IMR-90 (cell line): ENCODE data around the gene SMARCC2. TPM values are rescaled to one million over a fixed set of nuclear protein-coding genes. Genes with fewer than 3 reads are reported as not detected.

Source experiments
- ATAC-seq: fragments of 200-7000 bp; cut with Tn5 transposase; 2 replicates; pipeline ENCODE4 v1.9.1; 2020; ENCODE audit warnings: low read depth, mild to moderate bottlenecking, moderate library complexity
- BruUV-seq: library from RNA; stranded (reverse); fragments of 400-500 nt; replicated peaks from 2 replicates; lab custom pipeline; 2021; lab: Mats Ljungman, UMichigan
- CTCF ChIA-PET: fragments of 300-600 bp; formaldehyde crosslinking; extraction: SDS; loops from one replicate; lab custom pipeline; 2021; ENCODE audit warnings: antibody characterized with exemption; lab: Yijun Ruan, JAX
- POLR2A ChIA-PET: fragments of 300-600 bp; sonication (Branson Sonifier 250); formaldehyde crosslinking; loops from one replicate; lab custom pipeline; 2022; ENCODE audit warnings: antibody characterized with exemption; ENCODE audit not compliant: unreplicated experiment; lab: Charles Lee
- DNase-seq: peaks from one replicate; pipeline ENCODE4 v3.0.0; 2013
- H2AFZ ChIP-seq: replicated peaks from 2 replicates; pipeline ENCODE3; 2013; ENCODE audit warnings: low read length, mild to moderate bottlenecking; ENCODE audit not compliant: poor library complexity
- H2AK5ac ChIP-seq: 2 replicates; pipeline ENCODE4 v1.6.1; 2013; ENCODE audit warnings: low read depth, low read length, inconsistent platforms
- H2AK9ac ChIP-seq: replicated peaks from 2 replicates; pipeline ENCODE3; 2013; ENCODE audit warnings: mild to moderate bottlenecking, low read depth, low read length, moderate library complexity; ENCODE audit not compliant: poor library complexity
- H2BK120ac ChIP-seq: 2 replicates; pipeline ENCODE4 v1.6.1; 2013; ENCODE audit warnings: low read depth, low read length, inconsistent platforms
- H2BK15ac ChIP-seq: 3 replicates; pipeline ENCODE4 v1.6.1; 2013; ENCODE audit warnings: low read depth, low read length, inconsistent platforms
- H2BK20ac ChIP-seq: 2 replicates; pipeline ENCODE4 v1.6.1; 2013; ENCODE audit warnings: low read depth, mild to moderate bottlenecking, inconsistent platforms, low read length, moderate library complexity
- H2BK5ac ChIP-seq: 2 replicates; pipeline ENCODE4 v1.6.1; 2013; ENCODE audit warnings: mild to moderate bottlenecking, low read depth, low read length, inconsistent platforms; ENCODE audit not compliant: poor library complexity, severe bottlenecking
- H3K14ac ChIP-seq: replicated peaks from 2 replicates; pipeline ENCODE4 v1.6.1; 2013; ENCODE audit warnings: low read depth, low read length, inconsistent platforms
- H3K18ac ChIP-seq: 2 replicates; pipeline ENCODE4 v1.6.1; 2013; ENCODE audit warnings: low read depth, low read length, control low read depth
- H3K23ac ChIP-seq: 2 replicates; pipeline ENCODE4 v1.6.1; 2013; ENCODE audit warnings: low read depth, low read length, inconsistent platforms
- H3K27ac ChIP-seq: 2 replicates; pipeline ENCODE4 v1.5.1; 2013; ENCODE audit warnings: mild to moderate bottlenecking, control low read depth, low read length; ENCODE audit not compliant: insufficient read depth
- H3K27me3 ChIP-seq: 2 replicates; pipeline ENCODE4 v1.6.1; 2013; ENCODE audit warnings: low read length; ENCODE audit not compliant: control insufficient read depth, insufficient read depth
- H3K36me3 ChIP-seq: 2 replicates; pipeline ENCODE4 v1.6.1; 2013; ENCODE audit warnings: low read length, mixed read lengths; ENCODE audit not compliant: control insufficient read depth, insufficient read depth
- H3K4ac ChIP-seq: 2 replicates; pipeline ENCODE4 v1.6.1; 2013; ENCODE audit warnings: low read depth, low read length, inconsistent platforms
- H3K4me1 ChIP-seq: 2 replicates; pipeline ENCODE4 v1.6.1; 2013; ENCODE audit warnings: low read length, mixed read lengths; ENCODE audit not compliant: control insufficient read depth, insufficient read depth
- H3K4me2 ChIP-seq: 2 replicates; pipeline ENCODE4 v1.6.1; 2013; ENCODE audit warnings: low read depth, mild to moderate bottlenecking, control low read depth, low read length, moderate library complexity
- H3K4me3 ChIP-seq: 2 replicates; pipeline ENCODE4 v1.5.1; 2013; ENCODE audit warnings: low read depth, mild to moderate bottlenecking, control low read depth, low read length, moderate library complexity; ENCODE audit not compliant: insufficient read depth
- H3K56ac ChIP-seq: 2 replicates; pipeline ENCODE4 v1.6.1; 2013; ENCODE audit warnings: low read length, inconsistent platforms; ENCODE audit not compliant: insufficient read depth; ENCODE audit errors: extremely low read depth
- H3K79me1 ChIP-seq, 2 experiments: 2 replicates each; pipeline ENCODE4 v1.6.1; 2013; ENCODE audit warnings: low read length in 2 of 2, inconsistent platforms in 1 of 2, low read depth in 1 of 2
- H3K9ac ChIP-seq: 2 replicates; pipeline ENCODE4 v1.6.1; 2013; ENCODE audit warnings: low read depth, low read length, control low read depth
- H3K9me1 ChIP-seq: 2 replicates; pipeline ENCODE4 v1.6.1; 2013; ENCODE audit warnings: low read length, inconsistent platforms; ENCODE audit not compliant: insufficient read depth
- H3K9me3 ChIP-seq: 2 replicates; pipeline ENCODE4 v1.6.1; 2013; ENCODE audit warnings: low read length; ENCODE audit not compliant: control insufficient read depth, insufficient read depth
- H4K20me1 ChIP-seq: 2 replicates; pipeline ENCODE4 v1.6.1; 2013; ENCODE audit warnings: low read length, inconsistent platforms; ENCODE audit not compliant: insufficient read depth
- H4K5ac ChIP-seq: 2 replicates; pipeline ENCODE4 v1.6.1; 2013; ENCODE audit warnings: mild to moderate bottlenecking, low read depth, low read length, control low read depth
- H4K8ac ChIP-seq, 2 experiments: 2 replicates each; pipeline ENCODE4 v1.6.1; 2013; ENCODE audit warnings: low read depth in 2 of 2, low read length in 2 of 2, control low read depth in 1 of 2, inconsistent platforms in 1 of 2
- H4K91ac ChIP-seq: 2 replicates; pipeline ENCODE4 v1.6.1; 2013; ENCODE audit warnings: low read depth, low read length, inconsistent platforms; ENCODE audit not compliant: insufficient read depth
- CEBPB ChIP-seq: IDR thresholded peaks from 2 replicates; pipeline ENCODE4 v1.6.1; 2012; ENCODE audit warnings: low read depth, low read length, improper control_type of control experiment
- CHD1 ChIP-seq: IDR thresholded peaks from 2 replicates; pipeline ENCODE4 v1.6.1; 2012; ENCODE audit warnings: low read depth, low read length, improper control_type of control experiment
- FOS ChIP-seq: fragments of 150-350 bp; IDR thresholded peaks from 2 replicates; pipeline ENCODE4 v1.6.1; 2016; ENCODE audit warnings: low read depth, low read length
- MAFK ChIP-seq: IDR thresholded peaks from 2 replicates; pipeline ENCODE4 v1.6.1; 2012; ENCODE audit warnings: low read depth, low read length, improper control_type of control experiment
- MAZ ChIP-seq: IDR thresholded peaks from 2 replicates; pipeline ENCODE4 v1.6.1; 2012; ENCODE audit warnings: low read depth, mild to moderate bottlenecking, low read length, improper control_type of control experiment, moderate library complexity, borderline replicate concordance
- MXI1 ChIP-seq: IDR thresholded peaks from 2 replicates; pipeline ENCODE4 v1.6.1; 2012; ENCODE audit warnings: low read depth, mild to moderate bottlenecking, low read length, moderate library complexity, borderline replicate concordance
- RAD21 ChIP-seq: IDR thresholded peaks from 2 replicates; pipeline ENCODE4 v1.6.1; 2012; ENCODE audit warnings: low read length, improper control_type of control experiment
- RCOR1 ChIP-seq: IDR thresholded peaks from 2 replicates; pipeline ENCODE4 v1.6.1; 2012; ENCODE audit warnings: mild to moderate bottlenecking, low read length, improper control_type of control experiment; ENCODE audit not compliant: insufficient replicate concordance
- RFX5 ChIP-seq: IDR thresholded peaks from 2 replicates; pipeline ENCODE4 v1.8.0; 2012; ENCODE audit warnings: low read depth, mild to moderate bottlenecking, low read length, moderate library complexity
- WGBS, 2 experiments: methylation state at CpG; one replicate each; pipeline versions ENCODE4 v1.1.5 to v1.1.7; 2013; ENCODE audit warnings: missing lambda C conversion rate in 2 of 2; ENCODE audit not compliant: insufficient read length in 1 of 2; ENCODE audit errors: extremely low coverage in 2 of 2; 5-methylcytosine and 5-hydroxymethylcytosine counted together
- dilution Hi-C: fragments of 300-500 bp; cut with HindIII; formaldehyde crosslinking; loops from one replicate; pipeline ENCODE4 v1.14.3; 2018; ENCODE audit warnings: low sequenced_read_pairs; ENCODE audit not compliant: unreplicated experiment
- in situ Hi-C: fragments of 300-500 bp; cut with MboI; formaldehyde crosslinking; loops from 3 replicates; pipeline ENCODE4 v1.14.3; 2019; ENCODE audit warnings: low sequenced_read_pairs, inconsistent platforms, mixed read lengths
- intact Hi-C: fragments of 100-400 bp; cut with micrococcal nuclease; formaldehyde crosslinking; loops from 2 replicates; pipeline ENCODE4 v1.10.0; 2022
- polyA plus RNA-seq, 3 experiments: library from polyadenylated mRNA; depleted of rRNA; stranded (reverse); fragments of >200 nt; gene quantifications; 2 replicates each; pipeline ENCODE4 v1.2.3, GENCODE V29; 2012; ENCODE audit warnings: low replicate concordance in 1 of 3
- total RNA-seq: library from RNA; depleted of rRNA; stranded (reverse); fragments of >200 nt; gene quantifications from 2 replicates; pipeline ENCODE4 v1.2.3, GENCODE V29; 2012
- TF ChIP-seq, protein P1 (sequence below): fragments of 150-350 bp; IDR thresholded peaks from 2 replicates; pipeline ENCODE4 v1.6.1; 2017; ENCODE audit warnings: mild to moderate bottlenecking, antibody characterized with exemption, low read length, low read depth

The SMARCC2 gene
- total and polyA plus RNA-seq, 2 of the 4 experiments (the other 2 are of a cell fraction): 42.3 to 43.8 TPM

GRCh38 chr12:56161690-56162351, 27.5 kb downstream of the SMARCC2 start (continued):
- no peak for TF ChIP-seq MXI1

- peaks cover 63% of the 10 kb centered on the region for H3K36me3 ChIP-seq
- H4K91ac ChIP-seq: no peak overlapping the region
- H4K8ac ChIP-seq: peak overlapping the region in 1 of 2 experiments; percentile 2; a peak in 1 of 4 replicates
- H2BK20ac ChIP-seq: no peak overlapping the region
- no peaks in the 10 kb centered on the region for H3K9me1 ChIP-seq
- peak overlapping the region; percentile 90 for H3K27ac ChIP-seq
- H2AK5ac ChIP-seq: no peak overlapping the region
- H2BK120ac ChIP-seq: no peak overlapping the region
- H3K27me3 ChIP-seq: no peaks in the 10 kb centered on the region
- H3K4me2 ChIP-seq: peak overlapping the region; percentile 98
- H3K56ac ChIP-seq: no peak overlapping the region
- H2BK15ac ChIP-seq: no peak overlapping the region
- H3K9me3 ChIP-seq: no peaks in the 10 kb centered on the region
- peak overlapping the region; percentile 100 for H3K9ac ChIP-seq
- 0 out of 2 replicates have a peak overlapping the region, but pooled peaks have one; percentile 30 for H3K4ac ChIP-seq
- DNase-seq (no peak), ATAC-seq (no peak)
- H3K79me1 ChIP-seq: peaks cover 14 to 50% of the 10 kb centered on the region in 2 experiments
- H3K4me1 ChIP-seq: peaks cover 15% of the 10 kb centered on the region
- ChIA-PET CTCF (interaction anchor here (0.5 to 2.0 kb wide), 2 partner anchors 28 to 480 kb away, joined by 3 to 8 read pairs; partner anchors contain the start of gene SMARCC2), POLR2A (interaction anchor here (0.5 to 0.6 kb wide), 3 partner anchors 8 to 14 kb away, joined by 3 to 7 read pairs (median 3); no protein-coding TSS in a partner anchor)
- no peak for TF ChIP-seq RFX5
- no peak for TF ChIP-seq MAZ
- no peak for TF ChIP-seq MXI1
- TF ChIP-seq, protein P1, sequence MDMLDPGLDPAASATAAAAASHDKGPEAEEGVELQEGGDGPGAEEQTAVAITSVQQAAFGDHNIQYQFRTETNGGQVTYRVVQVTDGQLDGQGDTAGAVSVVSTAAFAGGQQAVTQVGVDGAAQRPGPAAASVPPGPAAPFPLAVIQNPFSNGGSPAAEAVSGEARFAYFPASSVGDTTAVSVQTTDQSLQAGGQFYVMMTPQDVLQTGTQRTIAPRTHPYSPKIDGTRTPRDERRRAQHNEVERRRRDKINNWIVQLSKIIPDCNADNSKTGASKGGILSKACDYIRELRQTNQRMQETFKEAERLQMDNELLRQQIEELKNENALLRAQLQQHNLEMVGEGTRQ: no peak
- no peak for TF ChIP-seq RCOR1
- no peak for TF ChIP-seq RAD21
- TF ChIP-seq CEBPB: no peak
- TF ChIP-seq CHD1: no peak
- TF ChIP-seq MAFK: no peak
- TF ChIP-seq FOS: no peak
- BruUV-seq: no TSS peak
- H3K23ac ChIP-seq: peak overlapping the region; percentile 99
- whole genome bisulfite sequencing, 2 experiments: 100% methylated on average over 4 of the region's 11 CpGs; no CpG with 5 or more reads in 1 of the 2 experiments
- peak overlapping the region; percentile 12 for H2BK5ac ChIP-seq
- peak overlapping the region; percentile 75 for H2AK9ac ChIP-seq
- in situ Hi-C loops: no loop called here
- H3K4me3 ChIP-seq: peak overlapping the region; percentile 73; the same call in 1 of the 2 replicates
- H3K14ac ChIP-seq: peak overlapping the region; percentile 98
- H4K20me1 ChIP-seq: peaks cover 69% of the 10 kb centered on the region
- H4K5ac ChIP-seq: no peak overlapping the region
- dilution Hi-C loops: no loop called here
- peak overlapping the region; percentile 8 for H2AFZ ChIP-seq
- no peak overlapping the region for H3K18ac ChIP-seq
- intact Hi-C loops: no loop called here
Measured at GRCh38 chr12:56160894-56161689, 28.2 kb downstream of the SMARCC2 start.
